ENCODE results near the gene WIF1.

Gene WIF1

DNA sequence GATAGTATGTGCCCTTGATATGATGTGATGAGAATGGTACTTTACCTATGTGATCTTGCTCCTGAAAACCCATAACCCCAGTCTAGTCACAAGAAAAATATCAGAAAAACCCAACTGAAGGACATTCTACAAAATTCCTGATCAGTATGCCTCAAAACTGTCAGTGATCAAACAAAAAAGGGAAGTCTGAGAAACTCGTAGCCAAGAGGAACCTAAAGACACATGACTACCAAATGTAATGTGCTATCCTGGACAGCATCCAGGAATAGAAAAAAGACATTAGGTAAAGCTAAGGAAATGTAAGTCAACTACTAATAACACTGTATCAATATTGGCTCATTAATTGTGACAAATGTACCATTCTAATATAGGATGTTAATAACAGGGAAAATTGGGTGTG lies 4.1 kb upstream of the WIF1 start:
- Histone ChIP-seq H3K9me3 (ENCODE audit: control insufficient read depth in 1 of 2, low read length in 2 of 2) (no peaks in the 10 kb centered on the region), H3K4me3 (ENCODE audit: low read depth in 1 of 2, low read length in 2 of 2) (no peak overlapping the region), H3K36me3 (ENCODE audit: control insufficient read depth in 1 of 2, insufficient read depth in 2 of 2, low read length in 2 of 2) (no peaks in the 10 kb centered on the region), H3K4me1 (ENCODE audit: control insufficient read depth in 1 of 2, insufficient read depth in 2 of 2, low read length in 2 of 2) (peaks cover 0 to 5% of the 10 kb centered on the region in 2 donors), H3K27ac (ENCODE audit: low read depth, low read length) (no peak overlapping the region), H3K27me3 (ENCODE audit: control insufficient read depth in 1 of 2, insufficient read depth in 2 of 2, low read length in 2 of 2) (peaks cover 24 to 39% of the 10 kb centered on the region in 2 donors), H3K9ac (ENCODE audit: low read depth in 1 of 2, low read length in 2 of 2) (no peak overlapping the region)

DNA sequence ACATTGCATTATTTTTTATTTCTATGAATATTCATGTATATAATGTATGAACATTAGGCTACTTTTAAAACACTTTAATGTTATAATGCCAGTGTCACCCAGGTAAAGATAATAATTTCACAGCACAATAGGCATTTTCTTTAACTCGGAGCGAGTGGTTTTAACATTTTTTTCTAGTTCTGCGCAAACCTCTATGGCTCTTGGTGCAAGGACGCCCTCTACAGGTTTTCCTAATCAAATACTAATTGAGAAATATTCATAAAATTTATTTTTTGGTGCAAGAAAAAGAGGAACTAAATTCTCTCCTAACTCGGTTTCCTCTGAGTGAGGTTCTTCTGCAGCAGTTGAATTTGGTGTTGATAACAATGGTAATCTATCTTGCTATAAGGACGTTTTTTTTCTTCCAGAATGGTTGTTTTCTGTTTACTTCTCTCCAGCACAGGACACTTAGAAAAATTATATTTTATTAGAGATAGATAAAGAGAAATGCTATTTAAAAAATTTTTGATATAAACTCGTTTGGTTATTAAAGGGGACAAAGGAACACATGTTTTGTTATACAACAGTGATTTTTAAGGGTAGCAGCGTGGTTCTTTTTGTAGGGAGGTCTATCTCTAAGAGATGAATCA lies 2.4 kb upstream of the WIF1 start:
- Histone ChIP-seq H3K36me3 (ENCODE audit: control insufficient read depth in 1 of 2, insufficient read depth in 2 of 2, low read length in 2 of 2) (no peaks in the 10 kb centered on the region), H3K9ac (ENCODE audit: low read depth in 1 of 2, low read length in 2 of 2) (no peak overlapping the region), H3K4me3 (ENCODE audit: low read depth in 1 of 2, low read length in 2 of 2) (no peak overlapping the region), H3K4me1 (ENCODE audit: control insufficient read depth in 1 of 2, insufficient read depth in 2 of 2, low read length in 2 of 2) (peaks cover 0 to 5% of the 10 kb centered on the region in 2 donors), H3K27me3 (ENCODE audit: control insufficient read depth in 1 of 2, insufficient read depth in 2 of 2, low read length in 2 of 2) (peaks cover 30 to 54% of the 10 kb centered on the region in 2 donors), H3K9me3 (ENCODE audit: control insufficient read depth in 1 of 2, low read length in 2 of 2) (no peaks in the 10 kb centered on the region), H3K27ac (ENCODE audit: low read depth, low read length) (no peak overlapping the region)

DNA sequence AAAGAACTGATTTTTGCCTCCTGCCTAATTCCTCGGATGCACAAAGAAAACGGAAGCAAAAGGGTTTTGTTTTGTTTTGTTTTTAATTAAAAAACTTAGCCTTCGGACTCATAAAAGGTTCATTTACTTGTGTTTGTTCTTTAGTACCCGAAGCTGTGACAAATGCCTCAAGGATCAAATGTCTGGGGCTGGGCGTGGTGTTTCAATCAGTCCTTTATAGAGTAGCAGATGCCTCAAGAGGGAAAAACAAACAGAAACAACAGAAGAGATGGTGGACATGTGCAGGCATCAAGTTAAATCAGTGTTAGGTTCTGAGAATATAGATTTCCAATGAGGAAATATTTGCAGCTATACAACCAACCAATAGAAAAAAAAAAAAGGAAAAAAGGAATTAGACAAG lies 1.6 kb upstream of the WIF1 start:
- peaks cover 31 to 56% of the 10 kb centered on the region in 2 donors for H3K27me3 ChIP-seq (ENCODE audit: control insufficient read depth in 1 of 2, insufficient read depth in 2 of 2, low read length in 2 of 2)
- H3K9ac ChIP-seq (ENCODE audit: low read depth in 1 of 2, low read length in 2 of 2): no peak overlapping the region
- no peak overlapping the region for H3K27ac ChIP-seq (ENCODE audit: low read depth, low read length)
- no peak overlapping the region for H3K4me3 ChIP-seq (ENCODE audit: low read depth in 1 of 2, low read length in 2 of 2)
- peaks cover 0 to 5% of the 10 kb centered on the region in 2 donors for H3K4me1 ChIP-seq (ENCODE audit: control insufficient read depth in 1 of 2, insufficient read depth in 2 of 2, low read length in 2 of 2)
- H3K36me3 ChIP-seq (ENCODE audit: control insufficient read depth in 1 of 2, insufficient read depth in 2 of 2, low read length in 2 of 2): no peaks in the 10 kb centered on the region
- no peaks in the 10 kb centered on the region for H3K9me3 ChIP-seq (ENCODE audit: control insufficient read depth in 1 of 2, low read length in 2 of 2)

DNA sequence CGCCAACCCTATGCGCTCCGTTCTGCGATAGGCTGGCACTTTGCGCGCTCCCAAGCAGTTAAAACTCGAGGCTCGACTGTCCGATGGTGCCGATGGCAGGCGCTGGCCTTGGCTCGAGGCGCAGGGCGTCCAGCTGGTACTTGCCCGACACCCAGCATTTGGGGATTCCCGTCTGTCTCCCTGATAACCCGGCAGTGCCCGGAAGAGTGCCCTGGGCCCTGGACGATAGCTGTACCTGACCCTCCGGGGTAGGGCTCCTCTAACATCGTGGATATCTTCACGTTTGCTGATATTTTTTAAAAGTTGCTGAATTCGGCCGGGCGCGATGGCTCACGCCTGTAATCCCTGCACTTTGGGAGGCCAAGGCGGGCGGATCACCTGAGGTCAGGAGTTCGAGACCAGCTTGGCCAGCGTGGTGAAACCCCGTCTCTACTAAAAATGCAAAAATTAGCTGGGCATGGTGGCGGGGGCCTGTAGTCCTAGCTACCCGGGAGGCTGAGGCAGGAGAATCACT lies 908 bp upstream of the WIF1 start:
- Histone ChIP-seq H3K36me3 (ENCODE audit: control insufficient read depth in 1 of 2, insufficient read depth in 2 of 2, low read length in 2 of 2) (no peaks in the 10 kb centered on the region), H3K9ac (ENCODE audit: low read depth in 1 of 2, low read length in 2 of 2) (no peak overlapping the region), H3K9me3 (ENCODE audit: control insufficient read depth in 1 of 2, low read length in 2 of 2) (no peaks in the 10 kb centered on the region), H3K4me1 (ENCODE audit: control insufficient read depth in 1 of 2, insufficient read depth in 2 of 2, low read length in 2 of 2) (peaks cover 0 to 5% of the 10 kb centered on the region in 2 donors), H3K27ac (ENCODE audit: low read depth, low read length) (no peak overlapping the region), H3K4me3 (ENCODE audit: low read depth in 1 of 2, low read length in 2 of 2) (no peak overlapping the region), H3K27me3 (ENCODE audit: control insufficient read depth in 1 of 2, insufficient read depth in 2 of 2, low read length in 2 of 2) (peaks cover 34 to 56% of the 10 kb centered on the region in 2 donors)

DNA sequence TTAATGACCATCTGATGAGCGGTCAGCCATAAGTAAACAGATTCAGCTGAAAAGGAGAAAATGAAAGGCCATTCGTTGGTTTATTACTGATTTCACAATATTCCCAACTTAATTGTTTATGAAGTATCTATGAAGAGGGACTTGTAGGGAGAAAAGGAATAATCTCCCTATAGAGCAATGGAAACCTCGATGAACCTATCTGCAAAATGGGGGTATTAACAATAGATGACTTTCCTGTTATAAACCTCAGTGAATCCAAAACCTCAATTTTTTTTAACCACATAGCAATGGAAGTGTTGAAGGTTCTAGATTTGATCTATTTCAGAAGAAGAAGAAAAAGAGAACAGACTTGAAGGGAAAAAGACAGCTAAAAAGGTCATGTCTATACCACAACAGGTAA lies 2.0 kb downstream of the WIF1 start:
- no peaks in the 10 kb centered on the region for H3K9me3 ChIP-seq (ENCODE audit: control insufficient read depth in 1 of 2, low read length in 2 of 2)
- no peak overlapping the region for H3K27ac ChIP-seq (ENCODE audit: low read depth, low read length)
- peaks cover 23 to 34% of the 10 kb centered on the region in 2 donors for H3K27me3 ChIP-seq (ENCODE audit: control insufficient read depth in 1 of 2, insufficient read depth in 2 of 2, low read length in 2 of 2)
- no peak overlapping the region for H3K9ac ChIP-seq (ENCODE audit: low read depth in 1 of 2, low read length in 2 of 2)
- H3K4me3 ChIP-seq (ENCODE audit: low read depth in 1 of 2, low read length in 2 of 2): no peak overlapping the region
- peaks cover 0 to 5% of the 10 kb centered on the region in 2 donors for H3K4me1 ChIP-seq (ENCODE audit: control insufficient read depth in 1 of 2, insufficient read depth in 2 of 2, low read length in 2 of 2)
- H3K36me3 ChIP-seq (ENCODE audit: control insufficient read depth in 1 of 2, insufficient read depth in 2 of 2, low read length in 2 of 2): no peaks in the 10 kb centered on the region

DNA sequence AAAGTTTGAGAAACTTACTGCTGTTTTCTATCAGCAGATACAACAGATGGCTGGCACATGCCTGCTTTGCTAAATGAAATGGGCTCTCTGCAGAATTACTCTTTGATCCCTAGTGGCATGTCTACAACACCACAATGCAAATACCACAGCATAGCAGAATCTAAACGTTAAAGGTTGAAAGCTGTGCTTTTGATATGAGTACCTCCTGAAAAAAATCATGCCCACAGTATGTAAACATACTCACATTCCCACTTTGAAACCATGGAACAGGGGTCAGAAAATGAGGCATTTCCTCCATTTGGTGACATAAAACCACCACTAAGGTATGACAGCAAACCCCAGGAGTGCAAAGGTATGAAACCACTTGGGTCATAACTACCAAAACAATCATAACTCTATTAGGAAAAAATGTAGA lies 7.5 kb downstream of the WIF1 start:
- Histone ChIP-seq H3K9me3 (ENCODE audit: control insufficient read depth in 1 of 2, low read length in 2 of 2) (no peaks in the 10 kb centered on the region), H3K9ac (ENCODE audit: low read depth in 1 of 2, low read length in 2 of 2) (no peak overlapping the region), H3K27me3 (ENCODE audit: control insufficient read depth in 1 of 2, insufficient read depth in 2 of 2, low read length in 2 of 2) (peaks cover 7 to 8% of the 10 kb centered on the region in 2 donors), H3K4me1 (ENCODE audit: control insufficient read depth in 1 of 2, insufficient read depth in 2 of 2, low read length in 2 of 2) (no peaks in the 10 kb centered on the region), H3K4me3 (ENCODE audit: low read depth in 1 of 2, low read length in 2 of 2) (no peak overlapping the region), H3K27ac (ENCODE audit: low read depth, low read length) (no peak overlapping the region), H3K36me3 (ENCODE audit: control insufficient read depth in 1 of 2, insufficient read depth in 2 of 2, low read length in 2 of 2) (no peaks in the 10 kb centered on the region)

DNA sequence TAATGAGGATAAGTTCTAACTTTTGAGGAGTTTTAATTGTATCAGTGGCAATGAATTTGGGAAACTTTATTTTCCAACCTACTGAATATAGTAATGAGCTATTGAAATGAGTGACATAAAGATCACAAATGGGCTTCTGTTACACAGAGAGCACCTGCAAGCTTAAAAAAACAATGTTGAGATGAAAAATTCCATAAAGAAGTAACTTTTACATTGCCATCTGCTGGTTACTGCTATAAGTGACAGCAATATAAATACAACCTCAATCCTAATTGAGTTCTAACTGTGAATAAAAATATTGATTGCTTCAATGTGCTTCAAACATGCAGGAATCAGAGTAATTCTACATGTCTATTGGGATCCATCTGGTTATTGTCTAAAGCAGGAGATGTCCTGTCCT lies 14.2 kb downstream of the WIF1 start:
- Histone ChIP-seq H3K4me3 (ENCODE audit: low read depth in 1 of 2, low read length in 2 of 2) (no peak overlapping the region), H3K4me1 (ENCODE audit: control insufficient read depth in 1 of 2, insufficient read depth in 2 of 2, low read length in 2 of 2) (no peaks in the 10 kb centered on the region), H3K9ac (ENCODE audit: low read depth in 1 of 2, low read length in 2 of 2) (no peak overlapping the region), H3K36me3 (ENCODE audit: control insufficient read depth in 1 of 2, insufficient read depth in 2 of 2, low read length in 2 of 2) (no peaks in the 10 kb centered on the region), H3K9me3 (ENCODE audit: control insufficient read depth in 1 of 2, low read length in 2 of 2) (no peaks in the 10 kb centered on the region), H3K27me3 (ENCODE audit: control insufficient read depth in 1 of 2, insufficient read depth in 2 of 2, low read length in 2 of 2) (peaks cover 0 to 4% of the 10 kb centered on the region in 2 donors), H3K27ac (ENCODE audit: low read depth, low read length) (no peak overlapping the region)

DNA sequence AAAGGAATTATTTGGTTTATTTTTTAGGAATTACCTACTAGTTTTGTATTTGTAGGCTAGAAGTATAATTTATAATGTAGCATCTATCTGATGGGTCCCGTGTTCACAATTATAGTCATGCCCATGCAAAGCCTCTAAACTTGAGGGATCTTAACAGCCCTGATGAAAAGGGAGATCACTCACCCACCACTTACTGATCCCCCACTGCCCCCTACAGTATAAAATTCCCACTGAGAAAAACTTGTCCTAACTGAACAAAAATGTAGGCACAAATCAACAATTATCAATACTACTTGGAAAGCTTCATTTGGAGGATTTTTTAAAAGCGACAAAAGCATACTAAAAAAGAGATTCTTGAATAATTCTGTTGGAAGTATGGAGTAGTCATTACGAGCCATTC lies 21.0 kb downstream of the WIF1 start:
- Histone ChIP-seq H3K4me1 (ENCODE audit: control insufficient read depth in 1 of 2, insufficient read depth in 2 of 2, low read length in 2 of 2) (no peaks in the 10 kb centered on the region), H3K9me3 (ENCODE audit: control insufficient read depth in 1 of 2, low read length in 2 of 2) (no peaks in the 10 kb centered on the region), H3K27me3 (ENCODE audit: control insufficient read depth in 1 of 2, insufficient read depth in 2 of 2, low read length in 2 of 2) (no peaks in the 10 kb centered on the region), H3K9ac (ENCODE audit: low read depth in 1 of 2, low read length in 2 of 2) (no peak overlapping the region), H3K36me3 (ENCODE audit: control insufficient read depth in 1 of 2, insufficient read depth in 2 of 2, low read length in 2 of 2) (no peaks in the 10 kb centered on the region), H3K4me3 (ENCODE audit: low read depth in 1 of 2, low read length in 2 of 2) (no peak overlapping the region), H3K27ac (ENCODE audit: low read depth, low read length) (no peak overlapping the region)

DNA sequence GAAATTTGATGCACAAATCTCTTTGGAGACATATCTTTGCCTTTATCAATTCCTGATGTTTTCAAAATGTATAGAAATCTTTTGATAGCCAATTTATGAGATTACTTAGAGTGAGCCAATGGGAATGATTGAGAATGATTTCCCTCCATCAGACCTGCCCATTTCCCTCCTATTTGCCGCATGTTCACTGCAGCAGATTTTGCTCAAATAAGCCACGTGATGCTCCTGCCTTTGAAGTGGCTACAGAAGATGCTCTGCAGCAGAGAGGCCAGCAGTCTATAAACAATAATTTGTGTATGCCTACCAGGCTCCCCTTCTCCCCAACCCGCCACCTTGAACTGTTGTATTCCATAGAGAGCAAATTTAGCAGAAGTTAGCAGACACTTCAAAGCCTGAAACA lies 21.9 kb downstream of the WIF1 start:
- no peaks in the 10 kb centered on the region for H3K4me1 ChIP-seq (ENCODE audit: control insufficient read depth in 1 of 2, insufficient read depth in 2 of 2, low read length in 2 of 2)
- H3K9me3 ChIP-seq (ENCODE audit: control insufficient read depth in 1 of 2, low read length in 2 of 2): no peaks in the 10 kb centered on the region
- no peak overlapping the region for H3K27ac ChIP-seq (ENCODE audit: low read depth, low read length)
- no peaks in the 10 kb centered on the region for H3K27me3 ChIP-seq (ENCODE audit: control insufficient read depth in 1 of 2, insufficient read depth in 2 of 2, low read length in 2 of 2)
- no peak overlapping the region for H3K4me3 ChIP-seq (ENCODE audit: low read depth in 1 of 2, low read length in 2 of 2)
- H3K36me3 ChIP-seq (ENCODE audit: control insufficient read depth in 1 of 2, insufficient read depth in 2 of 2, low read length in 2 of 2): no peaks in the 10 kb centered on the region
- no peak overlapping the region for H3K9ac ChIP-seq (ENCODE audit: low read depth in 1 of 2, low read length in 2 of 2)

DNA sequence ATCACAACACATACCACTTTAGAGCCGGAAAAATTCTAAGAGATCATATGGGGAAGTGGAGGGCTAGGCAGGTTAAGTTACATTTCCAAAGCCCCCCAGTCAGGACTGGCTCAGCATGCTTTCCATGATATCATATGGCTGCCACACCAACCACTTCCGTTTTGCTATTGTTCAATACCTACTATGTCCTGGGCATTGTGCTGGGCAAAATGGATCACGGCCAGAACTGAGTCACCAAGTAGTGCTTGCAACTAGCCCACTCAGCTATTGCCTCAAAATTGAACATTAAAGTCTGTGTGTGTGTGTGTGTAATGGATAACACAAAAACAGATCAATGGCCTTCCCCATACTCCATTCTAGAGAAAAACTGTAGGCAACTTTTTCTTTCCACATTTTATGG lies 22.7 kb downstream of the WIF1 start:
- Histone ChIP-seq H3K4me1 (ENCODE audit: control insufficient read depth in 1 of 2, insufficient read depth in 2 of 2, low read length in 2 of 2) (no peaks in the 10 kb centered on the region), H3K4me3 (ENCODE audit: low read depth in 1 of 2, low read length in 2 of 2) (no peak overlapping the region), H3K9me3 (ENCODE audit: control insufficient read depth in 1 of 2, low read length in 2 of 2) (no peaks in the 10 kb centered on the region), H3K27ac (ENCODE audit: low read depth, low read length) (no peak overlapping the region), H3K36me3 (ENCODE audit: control insufficient read depth in 1 of 2, insufficient read depth in 2 of 2, low read length in 2 of 2) (no peaks in the 10 kb centered on the region), H3K9ac (ENCODE audit: low read depth in 1 of 2, low read length in 2 of 2) (no peak overlapping the region), H3K27me3 (ENCODE audit: control insufficient read depth in 1 of 2, insufficient read depth in 2 of 2, low read length in 2 of 2) (no peaks in the 10 kb centered on the region)

Measured in duodenal mucosa (tissue), 2 donors.